Spleen (tissue), 7 donors: ENCODE data around the gene GRM8.

Source experiments
- CTCF ChIP-seq, 11 experiments: fragments of 200-600 bp in 7 of 11; fragments of 450-650 bp in 4 of 11; sonication (generic) in 4 of 11; IDR thresholded peaks in 8 of 11; conservative IDR thresholded peaks in 3 of 11; 1 replicate in 7 of 11; 2 replicates in 4 of 11; pipeline versions ENCODE4 v1.4.0 to v1.8.0; 2016 to 2021; ENCODE audit warnings: antibody characterized with exemption in 11 of 11, inconsistent platforms in 4 of 11, mild to moderate bottlenecking in 1 of 11
- POLR2A ChIP-seq, 3 donors: fragments of 450-650 bp; IDR thresholded peaks; one replicate each; pipeline ENCODE4 v1.5.1; 2017; ENCODE audit warnings: antibody characterized with exemption in 3 of 3, mild to moderate bottlenecking in 1 of 3
- POLR2AphosphoS5 ChIP-seq, 3 donors: sonication (generic); formaldehyde crosslinking; IDR thresholded peaks; one replicate each; pipeline ENCODE4 v1.5.1; 2017; ENCODE audit warnings: antibody characterized with exemption in 3 of 3
- donor health status: DM: no; HTN: no; CAD: no; lungs with moderate emphysema.
- donor health status: DM: no; HTN: no; CAD: no.
- donor health status: DM: no; HTN: no; CAD: no.

- no peak for TF ChIP-seq POLR2A (IDR thresholded peaks at IDR 0.05)
- no peak for TF ChIP-seq CTCF (IDR thresholded peaks at IDR 0.05 in 8 of 11, conservative IDR thresholded peaks at IDR 0.05 in 3 of 11)
- no peak for TF ChIP-seq POLR2AphosphoS5 (IDR thresholded peaks at IDR 0.05)
Measured at GRCh38 chr7:126776498-126776897, 476.2 kb downstream of the GRM8 start.
